ENCODE results near the gene R3HDM4.

R3HDM4 gene

GRCh38 chr19:953445-954271 lies 40.6 kb upstream of the R3HDM4 start:
- Histone ChIP-seq H3K36me3 (ENCODE audit: control insufficient read depth, insufficient read depth, low read length) (no peaks in the 10 kb centered on the region), H2AK5ac (ENCODE audit: low read length) (peak overlapping the region; percentile 32), H4K5ac (ENCODE audit: low read length) (no peak overlapping the region), H3K4me1 (ENCODE audit: control insufficient read depth, low read depth, low read length) (peaks cover 26% of the 10 kb centered on the region), H3K4me2 (ENCODE audit: low read length) (no peak overlapping the region), H2BK5ac (ENCODE audit: low read length) (peak overlapping the region; percentile 97), H3K27me3 (ENCODE audit: insufficient read depth, low read length, poor library complexity) (no peaks in the 10 kb centered on the region), H2BK120ac (ENCODE audit: low read depth, low read length) (peak overlapping the region; percentile 86), H4K8ac (ENCODE audit: low read depth, low read length) (peak overlapping the region; percentile 67), H3K18ac (ENCODE audit: low read length) (peak overlapping the region; percentile 99), H3K79me1 (ENCODE audit: low read length) (peaks cover 14% of the 10 kb centered on the region), H3K79me2 (ENCODE audit: control insufficient read depth, insufficient read depth, low read length) (peaks cover 27% of the 10 kb centered on the region), H3K4me3 (ENCODE audit: low read length) (no peak overlapping the region), H2BK15ac (replicated peaks; ENCODE audit: low read depth) (no peak overlapping the region), H3K9ac (ENCODE audit: low read length) (peak overlapping the region; percentile 68), H3K27ac (ENCODE audit: low read depth, low read length) (peak overlapping the region; percentile 98), H3K23ac (ENCODE audit: low read length) (peak overlapping the region; percentile 91), H3K56ac (ENCODE audit: low read length) (peak overlapping the region; percentile 89), H3K4ac (ENCODE audit: low read depth, low read length) (peak overlapping the region; percentile 99)
- no CpG with 5 or more reads among the region's 33 CpGs for WGBS (ENCODE audit: extremely low coverage, insufficient coverage, low lambda C conversion rate)
- DNase-seq = peak; percentile 80

GRCh38 chr19:952680-953444 lies 39.8 kb upstream of the R3HDM4 start:
- H2BK120ac ChIP-seq (ENCODE audit: low read depth, low read length) = peak overlapping the region; percentile 86
- peaks cover 14% of the 10 kb centered on the region for H3K79me1 ChIP-seq (ENCODE audit: low read length)
- peak overlapping the region; percentile 67 for H4K8ac ChIP-seq (ENCODE audit: low read depth, low read length)
- peaks cover 26% of the 10 kb centered on the region for H3K4me1 ChIP-seq (ENCODE audit: control insufficient read depth, low read depth, low read length)
- no peaks in the 10 kb centered on the region for H3K27me3 ChIP-seq (ENCODE audit: insufficient read depth, low read length, poor library complexity)
- H3K18ac ChIP-seq (ENCODE audit: low read length) = peak overlapping the region; percentile 99
- no peak overlapping the region for H3K4me3 ChIP-seq (ENCODE audit: low read length)
- WGBS (ENCODE audit: extremely low coverage, insufficient coverage, low lambda C conversion rate) = no CpG with 5 or more reads among the region's 21 CpGs
- peak overlapping the region; percentile 45 for H2BK15ac ChIP-seq (replicated peaks; ENCODE audit: low read depth)
- H3K9ac ChIP-seq (ENCODE audit: low read length) = peak overlapping the region; percentile 68
- no peaks in the 10 kb centered on the region for H3K36me3 ChIP-seq (ENCODE audit: control insufficient read depth, insufficient read depth, low read length)
- H3K27ac ChIP-seq (ENCODE audit: low read depth, low read length) = peak overlapping the region; percentile 98
- H2AK5ac ChIP-seq (ENCODE audit: low read length) = no peak overlapping the region
- peaks cover 27% of the 10 kb centered on the region for H3K79me2 ChIP-seq (ENCODE audit: control insufficient read depth, insufficient read depth, low read length)
- DNase-seq = peak; percentile 83
- peak overlapping the region; percentile 98 for H2BK5ac ChIP-seq (ENCODE audit: low read length)
- peak overlapping the region; percentile 89 for H3K56ac ChIP-seq (ENCODE audit: low read length)
- peak overlapping the region; percentile 50 for H3K4me2 ChIP-seq (ENCODE audit: low read length)
- no peak overlapping the region for H4K5ac ChIP-seq (ENCODE audit: low read length)
- H3K23ac ChIP-seq (ENCODE audit: low read length) = peak overlapping the region; percentile 15
- peak overlapping the region; percentile 99 for H3K4ac ChIP-seq (ENCODE audit: low read depth, low read length)

- Histone ChIP-seq H3K18ac (ENCODE audit: low read length) (peak overlapping the region; percentile 98), H2BK15ac (replicated peaks; ENCODE audit: low read depth) (peak overlapping the region; percentile 45), H4K5ac (ENCODE audit: low read length) (no peak overlapping the region), H3K79me2 (ENCODE audit: control insufficient read depth, insufficient read depth, low read length) (peaks cover 29% of the 10 kb centered on the region), H3K9ac (ENCODE audit: low read length) (peak overlapping the region; percentile 60), H3K27ac (ENCODE audit: low read depth, low read length) (peak overlapping the region; percentile 98), H2AK5ac (ENCODE audit: low read length) (no peak overlapping the region), H3K36me3 (ENCODE audit: control insufficient read depth, insufficient read depth, low read length) (no peaks in the 10 kb centered on the region), H3K4me2 (ENCODE audit: low read length) (no peak overlapping the region), H2BK120ac (ENCODE audit: low read depth, low read length) (peak overlapping the region; percentile 40), H2BK5ac (ENCODE audit: low read length) (peak overlapping the region; percentile 98), H4K8ac (ENCODE audit: low read depth, low read length) (peak overlapping the region; percentile 1), H3K23ac (ENCODE audit: low read length) (no peak overlapping the region), H3K27me3 (ENCODE audit: insufficient read depth, low read length, poor library complexity) (no peaks in the 10 kb centered on the region), H3K4me1 (ENCODE audit: control insufficient read depth, low read depth, low read length) (peaks cover 26% of the 10 kb centered on the region), H3K79me1 (ENCODE audit: low read length) (peaks cover 15% of the 10 kb centered on the region), H3K56ac (ENCODE audit: low read length) (peak overlapping the region; percentile 89), H3K4me3 (ENCODE audit: low read length) (no peak overlapping the region), H3K4ac (ENCODE audit: low read depth, low read length) (peak overlapping the region; percentile 99)
- DNase-seq = peak; percentile 35
- WGBS (ENCODE audit: extremely low coverage, insufficient coverage, low lambda C conversion rate) = no CpG with 5 or more reads among the region's 14 CpGs
These were observed 39.1 kb upstream of the R3HDM4 start for GRCh38 chr19:952049-952679.

- no CpG with 5 or more reads among the region's 17 CpGs for WGBS (ENCODE audit: extremely low coverage, insufficient coverage, low lambda C conversion rate)
These were observed 37.5 kb upstream of the R3HDM4 start for GRCh38 chr19:950352-951066.

GRCh38 chr19:948842-949496 lies 36.0 kb upstream of the R3HDM4 start:
- Histone ChIP-seq H3K56ac (ENCODE audit: low read length) (no peak overlapping the region), H3K4me3 (ENCODE audit: low read length) (no peak overlapping the region), H2BK120ac (ENCODE audit: low read depth, low read length) (no peak overlapping the region), H3K18ac (ENCODE audit: low read length) (no peak overlapping the region), H2BK5ac (ENCODE audit: low read length) (no peak overlapping the region), H2BK15ac (replicated peaks; ENCODE audit: low read depth) (no peak overlapping the region), H3K4me2 (ENCODE audit: low read length) (no peak overlapping the region), H4K8ac (ENCODE audit: low read depth, low read length) (no peak overlapping the region), H3K9ac (ENCODE audit: low read length) (no peak overlapping the region), H3K23ac (ENCODE audit: low read length) (no peak overlapping the region), H3K36me3 (ENCODE audit: control insufficient read depth, insufficient read depth, low read length) (no peaks in the 10 kb centered on the region), H3K27me3 (ENCODE audit: insufficient read depth, low read length, poor library complexity) (no peaks in the 10 kb centered on the region), H3K4ac (ENCODE audit: low read depth, low read length) (no peak overlapping the region), H2AK5ac (ENCODE audit: low read length) (no peak overlapping the region), H4K5ac (ENCODE audit: low read length) (no peak overlapping the region), H3K27ac (ENCODE audit: low read depth, low read length) (no peak overlapping the region), H3K79me2 (ENCODE audit: control insufficient read depth, insufficient read depth, low read length) (peaks cover 28% of the 10 kb centered on the region), H3K4me1 (ENCODE audit: control insufficient read depth, low read depth, low read length) (peaks cover 4% of the 10 kb centered on the region), H3K79me1 (ENCODE audit: low read length) (peaks cover 13% of the 10 kb centered on the region)
- DNase-seq = no peak
- WGBS (ENCODE audit: extremely low coverage, insufficient coverage, low lambda C conversion rate) = no CpG with 5 or more reads among the region's 25 CpGs

More at GRCh38 chr19:950352-951066, 37.5 kb upstream of the R3HDM4 start:
- no peak overlapping the region for H2BK15ac ChIP-seq (replicated peaks; ENCODE audit: low read depth)
- no peak for DNase-seq
- no peak overlapping the region for H3K4me3 ChIP-seq (ENCODE audit: low read length)
- H2BK120ac ChIP-seq (ENCODE audit: low read depth, low read length) = no peak overlapping the region
- no peak overlapping the region for H3K9ac ChIP-seq (ENCODE audit: low read length)
- no peak overlapping the region for H3K23ac ChIP-seq (ENCODE audit: low read length)
- peaks cover 16% of the 10 kb centered on the region for H3K4me1 ChIP-seq (ENCODE audit: control insufficient read depth, low read depth, low read length)
- no peak overlapping the region for H3K56ac ChIP-seq (ENCODE audit: low read length)
- H3K36me3 ChIP-seq (ENCODE audit: control insufficient read depth, insufficient read depth, low read length) = no peaks in the 10 kb centered on the region
- H4K5ac ChIP-seq (ENCODE audit: low read length) = no peak overlapping the region
- H4K8ac ChIP-seq (ENCODE audit: low read depth, low read length) = no peak overlapping the region
- H3K4me2 ChIP-seq (ENCODE audit: low read length) = no peak overlapping the region
- peaks cover 24% of the 10 kb centered on the region for H3K79me2 ChIP-seq (ENCODE audit: control insufficient read depth, insufficient read depth, low read length)
- peaks cover 12% of the 10 kb centered on the region for H3K79me1 ChIP-seq (ENCODE audit: low read length)
- no peak overlapping the region for H2AK5ac ChIP-seq (ENCODE audit: low read length)
- no peaks in the 10 kb centered on the region for H3K27me3 ChIP-seq (ENCODE audit: insufficient read depth, low read length, poor library complexity)
- H3K18ac ChIP-seq (ENCODE audit: low read length) = no peak overlapping the region
- no peak overlapping the region for H3K4ac ChIP-seq (ENCODE audit: low read depth, low read length)
- H3K27ac ChIP-seq (ENCODE audit: low read depth, low read length) = no peak overlapping the region
- no peak overlapping the region for H2BK5ac ChIP-seq (ENCODE audit: low read length)
